Measurements from ENCODE around the gene SORCS3.

SORCS3 gene

GRCh38 chr10:104731192-104731591 is 90.1 kb downstream of the SORCS3 start:
- no peak for DNase-seq (ENCODE audit: low read depth, low spot score)
- CTCF ChIA-PET, result no interaction called here
- TF ChIP-seq CTCF (IDR thresholded peaks at IDR 0.05; ENCODE audit: insufficient read depth, low read length, missing control alignments), result no peak
- POLR2A ChIA-PET, result no interaction called here
- no peak overlapping the region for H3K4me3 ChIP-seq (ENCODE audit: low read depth, low read length)

- TF ChIP-seq CTCF (IDR thresholded peaks at IDR 0.05; ENCODE audit: insufficient read depth, low read length, missing control alignments), result no peak
- POLR2A ChIA-PET, result no interaction called here
- CTCF ChIA-PET, result no interaction called here
- no peak overlapping the region for H3K4me3 ChIP-seq (ENCODE audit: low read depth, low read length)
- no peak for DNase-seq (ENCODE audit: low read depth, low spot score)
Measured at GRCh38 chr10:104732222-104732621, 91.1 kb downstream of the SORCS3 start.

GRCh38 chr10:104734433-104734832 is 93.3 kb downstream of the SORCS3 start:
- no peak for DNase-seq (ENCODE audit: low read depth, low spot score)
- POLR2A ChIA-PET, result no interaction called here
- no peak for TF ChIP-seq CTCF (IDR thresholded peaks at IDR 0.05; ENCODE audit: insufficient read depth, low read length, missing control alignments)
- CTCF ChIA-PET, result no interaction called here
- no peak overlapping the region for H3K4me3 ChIP-seq (ENCODE audit: low read depth, low read length)

- no peak overlapping the region for H3K4me3 ChIP-seq (ENCODE audit: low read depth, low read length)
- no peak for DNase-seq (ENCODE audit: low read depth, low spot score)
- CTCF ChIA-PET, result no interaction called here
- TF ChIP-seq CTCF (IDR thresholded peaks at IDR 0.05; ENCODE audit: insufficient read depth, low read length, missing control alignments), result no peak
- POLR2A ChIA-PET, result no interaction called here
Measured at GRCh38 chr10:104735036-104735756, 94.1 kb downstream of the SORCS3 start.

GRCh38 chr10:104735757-104736391 is 94.8 kb downstream of the SORCS3 start:
- TF ChIP-seq CTCF (IDR thresholded peaks at IDR 0.05; ENCODE audit: insufficient read depth, low read length, missing control alignments), result no peak
- no peak for DNase-seq (ENCODE audit: low read depth, low spot score)
- ChIA-PET POLR2A (no interaction called here), CTCF (no interaction called here)
- H3K4me3 ChIP-seq (ENCODE audit: low read depth, low read length), result no peak overlapping the region

- ChIA-PET POLR2A (no interaction called here), CTCF (no interaction called here)
- no peak for DNase-seq (ENCODE audit: low read depth, low spot score)
- no peak overlapping the region for H3K4me3 ChIP-seq (ENCODE audit: low read depth, low read length)
- TF ChIP-seq CTCF (IDR thresholded peaks at IDR 0.05; ENCODE audit: insufficient read depth, low read length, missing control alignments), result no peak
Measured at GRCh38 chr10:104741127-104741526, 100.0 kb downstream of the SORCS3 start.

Data from AG04449 (cell line).